Measurements from ENCODE around the gene CD151.

CD151 gene

DNA sequence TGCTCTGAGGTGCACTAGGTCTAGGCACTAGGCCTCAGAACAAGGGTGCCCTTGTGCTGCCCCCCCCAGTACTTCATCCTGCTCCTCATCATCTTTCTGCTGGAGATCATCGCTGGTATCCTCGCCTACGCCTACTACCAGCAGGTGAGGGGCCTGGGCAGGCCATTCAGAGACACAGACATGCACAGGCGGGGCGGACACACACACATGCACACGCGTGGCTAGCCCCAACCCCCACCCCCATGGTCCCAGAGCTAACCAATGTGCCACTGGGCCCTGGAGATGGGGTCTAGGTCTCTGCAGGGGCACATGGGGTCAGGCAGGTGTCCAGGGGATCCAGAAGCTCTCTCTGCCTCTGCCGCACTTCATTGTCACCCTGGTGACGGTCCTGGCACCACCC lies 3.9 kb downstream of the CD151 start:
- TF ChIP-seq, protein P1, sequence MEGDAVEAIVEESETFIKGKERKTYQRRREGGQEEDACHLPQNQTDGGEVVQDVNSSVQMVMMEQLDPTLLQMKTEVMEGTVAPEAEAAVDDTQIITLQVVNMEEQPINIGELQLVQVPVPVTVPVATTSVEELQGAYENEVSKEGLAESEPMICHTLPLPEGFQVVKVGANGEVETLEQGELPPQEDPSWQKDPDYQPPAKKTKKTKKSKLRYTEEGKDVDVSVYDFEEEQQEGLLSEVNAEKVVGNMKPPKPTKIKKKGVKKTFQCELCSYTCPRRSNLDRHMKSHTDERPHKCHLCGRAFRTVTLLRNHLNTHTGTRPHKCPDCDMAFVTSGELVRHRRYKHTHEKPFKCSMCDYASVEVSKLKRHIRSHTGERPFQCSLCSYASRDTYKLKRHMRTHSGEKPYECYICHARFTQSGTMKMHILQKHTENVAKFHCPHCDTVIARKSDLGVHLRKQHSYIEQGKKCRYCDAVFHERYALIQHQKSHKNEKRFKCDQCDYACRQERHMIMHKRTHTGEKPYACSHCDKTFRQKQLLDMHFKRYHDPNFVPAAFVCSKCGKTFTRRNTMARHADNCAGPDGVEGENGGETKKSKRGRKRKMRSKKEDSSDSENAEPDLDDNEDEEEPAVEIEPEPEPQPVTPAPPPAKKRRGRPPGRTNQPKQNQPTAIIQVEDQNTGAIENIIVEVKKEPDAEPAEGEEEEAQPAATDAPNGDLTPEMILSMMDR (IDR thresholded peaks at IDR 0.05; ENCODE audit: low read depth, low read length): no peak
- H3K4me3 ChIP-seq (ENCODE audit: low read depth, low read length): no peak overlapping the region

- TF ChIP-seq, protein P1 (IDR thresholded peaks at IDR 0.05; ENCODE audit: low read depth, low read length): no peak
Observed at GRCh38 chr11:837189-837989, 4.6 kb downstream of the CD151 start.

GRCh38 chr11:837990-838307 lies 5.2 kb downstream of the CD151 start:
- TF ChIP-seq, protein P1 (IDR thresholded peaks at IDR 0.05; ENCODE audit: low read depth, low read length): no peak
- H3K4me3 ChIP-seq (ENCODE audit: low read depth, low read length): no peak overlapping the region

More at GRCh38 chr11:837189-837989, 4.6 kb downstream of the CD151 start:
- H3K4me3 ChIP-seq (ENCODE audit: low read depth, low read length): no peak overlapping the region

DNA sequence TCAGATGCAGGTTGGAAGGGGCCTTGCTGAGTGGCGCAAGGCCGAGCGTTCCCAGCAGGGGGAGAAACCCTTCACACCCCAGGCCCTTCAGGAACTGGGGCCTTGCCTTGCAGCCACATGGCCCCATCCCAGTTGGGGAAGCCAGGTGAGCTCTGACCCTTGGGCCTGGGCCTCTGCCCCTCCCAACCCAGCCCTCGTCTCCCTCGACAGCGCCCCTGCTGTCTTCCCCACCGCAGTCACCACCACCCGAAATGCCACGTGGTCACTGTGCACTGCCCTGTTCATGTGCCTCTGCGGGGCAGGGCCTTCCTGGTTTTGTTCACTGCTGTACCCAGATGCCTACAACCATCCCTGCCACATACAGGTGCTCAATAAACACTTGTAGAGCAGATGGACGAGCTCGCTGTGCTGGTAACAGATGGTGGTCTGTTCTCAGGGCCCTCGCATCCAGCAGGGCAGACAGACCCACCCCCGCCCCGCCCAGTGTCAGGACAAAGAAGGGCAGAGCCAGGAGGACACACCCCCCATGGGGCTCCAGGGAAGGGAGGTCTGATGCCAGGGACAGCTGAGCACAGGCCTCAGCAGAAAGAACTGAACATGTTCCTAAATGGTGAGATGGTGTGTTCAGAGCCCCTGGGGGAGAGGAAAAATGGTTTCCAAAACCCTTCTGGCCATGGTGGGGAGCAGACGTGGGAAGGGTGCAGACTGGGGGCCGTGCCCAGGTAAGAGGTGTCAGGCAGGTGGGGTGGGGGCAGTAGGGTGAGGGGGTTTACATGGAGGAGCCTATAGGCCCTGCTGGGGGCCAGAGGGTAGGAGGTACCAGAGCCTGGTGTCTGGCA lies 5.9 kb downstream of the CD151 start:
- no peak overlapping the region for H3K4me3 ChIP-seq (ENCODE audit: low read depth, low read length)
- TF ChIP-seq, protein P1 (IDR thresholded peaks at IDR 0.05; ENCODE audit: low read depth, low read length): no peak

DNA sequence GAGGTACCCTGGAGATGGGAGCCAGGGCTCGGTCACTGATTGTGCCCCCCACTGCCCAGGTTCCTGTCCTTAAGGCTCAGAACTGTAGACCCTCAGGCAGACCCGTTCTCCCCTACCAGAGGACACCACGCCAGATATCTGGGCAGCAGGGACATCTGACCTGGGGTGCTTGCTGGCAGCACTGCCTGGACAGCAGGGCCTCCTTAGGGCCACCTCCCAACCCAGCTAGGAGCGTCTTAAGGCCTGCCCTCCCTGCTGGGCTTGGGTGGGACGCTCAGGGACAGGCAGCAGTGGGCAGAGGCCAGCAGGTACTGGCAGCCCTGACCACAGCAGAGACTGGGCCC lies 6.5 kb downstream of the CD151 start:
- TF ChIP-seq, protein P1 (IDR thresholded peaks at IDR 0.05; ENCODE audit: low read depth, low read length): no peak
- H3K4me3 ChIP-seq (ENCODE audit: low read depth, low read length): no peak overlapping the region

DNA sequence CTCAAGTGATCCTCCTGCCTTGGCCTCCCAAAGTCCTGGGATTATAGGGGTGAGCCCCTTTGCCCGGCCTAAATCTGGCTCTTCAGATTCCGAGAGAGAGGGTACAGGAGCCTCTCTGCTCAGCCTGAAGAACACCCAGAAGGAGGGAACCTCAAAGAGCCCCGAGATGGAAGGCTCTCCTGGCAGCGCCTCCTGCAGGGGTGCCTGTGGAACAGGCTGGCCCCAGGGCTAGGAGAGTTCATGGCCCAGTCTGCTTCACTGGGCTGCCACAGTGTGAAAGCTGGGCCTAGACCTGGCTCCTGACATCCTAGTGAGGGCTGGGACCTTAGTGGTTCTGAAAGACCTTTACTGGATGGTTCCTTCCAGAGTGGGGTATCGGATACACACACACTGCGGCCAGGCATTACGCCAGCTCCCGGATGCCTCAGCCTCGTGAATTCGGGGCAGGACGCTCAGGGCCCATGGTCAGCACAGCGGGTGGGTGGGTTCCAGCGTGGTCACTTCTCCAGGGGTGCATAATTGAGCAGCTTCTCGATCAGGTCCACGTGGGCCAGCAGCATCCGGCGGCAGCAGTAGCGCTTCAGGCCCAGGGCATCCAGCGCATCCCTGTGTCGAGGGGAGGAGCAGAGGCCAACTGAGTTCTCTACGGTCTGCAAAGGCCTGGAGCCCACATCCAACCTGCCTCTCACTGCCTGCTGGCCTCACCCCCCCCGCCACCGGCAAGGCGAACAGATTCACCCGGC lies 7.3 kb downstream of the CD151 start:
- H3K4me3 ChIP-seq (ENCODE audit: low read depth, low read length): no peak overlapping the region; the same call in 1 of the 2 replicates
- TF ChIP-seq, protein P1 (IDR thresholded peaks at IDR 0.05; ENCODE audit: low read depth, low read length): peak; percentile 31

All from WI38 (cell line).